Kidney epithelial cell (primary cell): Measurements from ENCODE around the gene OXSR1. TPM values are rescaled to one million over a fixed set of nuclear protein-coding genes. Genes with fewer than 3 reads are reported as not detected.

Experiments
- DNase-seq: peaks from one replicate; pipeline ENCODE4 v3.0.0-alpha.2; 2010; ENCODE audit warnings: low read depth
- H3K27me3 ChIP-seq: 2 replicates; pipeline ENCODE4 v1.6.0; 2011; ENCODE audit warnings: low read length; ENCODE audit not compliant: control insufficient read depth, insufficient read depth
- H3K36me3 ChIP-seq: 2 replicates; pipeline ENCODE4 v1.5.1; 2011; ENCODE audit warnings: low read length; ENCODE audit not compliant: control insufficient read depth, insufficient read depth
- H3K4me3 ChIP-seq: 2 replicates; pipeline ENCODE4 v1.5.1; 2011; ENCODE audit warnings: low read depth, mild to moderate bottlenecking, control low read depth, low read length
- total RNA-seq: library from RNA; depleted of rRNA; stranded (reverse); fragments of >200 nt; gene quantifications from 2 replicates; pipeline ENCODE4 v1.2.3, GENCODE V29; 2015
- TF ChIP-seq, protein P1 (sequence below): IDR thresholded peaks from 2 replicates; pipeline ENCODE4 v1.5.1; 2011; ENCODE audit warnings: mild to moderate bottlenecking, moderate library complexity, low read length, control low read depth, inconsistent platforms; ENCODE audit not compliant: insufficient read depth, poor library complexity, severe bottlenecking

Gene OXSR1
- total RNA-seq, 1 donor from 2014 or later, result 41.9 TPM

GRCh38 chr3:38121832-38122461 lies 43.4 kb upstream of the OXSR1 start:
- TF ChIP-seq, protein P1, sequence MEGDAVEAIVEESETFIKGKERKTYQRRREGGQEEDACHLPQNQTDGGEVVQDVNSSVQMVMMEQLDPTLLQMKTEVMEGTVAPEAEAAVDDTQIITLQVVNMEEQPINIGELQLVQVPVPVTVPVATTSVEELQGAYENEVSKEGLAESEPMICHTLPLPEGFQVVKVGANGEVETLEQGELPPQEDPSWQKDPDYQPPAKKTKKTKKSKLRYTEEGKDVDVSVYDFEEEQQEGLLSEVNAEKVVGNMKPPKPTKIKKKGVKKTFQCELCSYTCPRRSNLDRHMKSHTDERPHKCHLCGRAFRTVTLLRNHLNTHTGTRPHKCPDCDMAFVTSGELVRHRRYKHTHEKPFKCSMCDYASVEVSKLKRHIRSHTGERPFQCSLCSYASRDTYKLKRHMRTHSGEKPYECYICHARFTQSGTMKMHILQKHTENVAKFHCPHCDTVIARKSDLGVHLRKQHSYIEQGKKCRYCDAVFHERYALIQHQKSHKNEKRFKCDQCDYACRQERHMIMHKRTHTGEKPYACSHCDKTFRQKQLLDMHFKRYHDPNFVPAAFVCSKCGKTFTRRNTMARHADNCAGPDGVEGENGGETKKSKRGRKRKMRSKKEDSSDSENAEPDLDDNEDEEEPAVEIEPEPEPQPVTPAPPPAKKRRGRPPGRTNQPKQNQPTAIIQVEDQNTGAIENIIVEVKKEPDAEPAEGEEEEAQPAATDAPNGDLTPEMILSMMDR, result no peak
- H3K4me3 ChIP-seq, result no peak overlapping the region
- H3K27me3 ChIP-seq, result no peaks in the 10 kb centered on the region
- no peak for DNase-seq
- H3K36me3 ChIP-seq, result peaks cover 1% of the 10 kb centered on the region

GRCh38 chr3:38122712-38123290 lies 42.5 kb upstream of the OXSR1 start:
- H3K4me3 ChIP-seq, result no peak overlapping the region
- TF ChIP-seq, protein P1, result no peak
- DNase-seq, result no peak
- H3K27me3 ChIP-seq, result no peaks in the 10 kb centered on the region
- peaks cover 1% of the 10 kb centered on the region for H3K36me3 ChIP-seq

- no peak overlapping the region for H3K4me3 ChIP-seq
- H3K27me3 ChIP-seq, result no peaks in the 10 kb centered on the region
- TF ChIP-seq, protein P1, result no peak
- H3K36me3 ChIP-seq, result peaks cover 3% of the 10 kb centered on the region
- DNase-seq, result no peak
Measured at GRCh38 chr3:38124324-38125122, 40.8 kb upstream of the OXSR1 start.

GRCh38 chr3:38125305-38126120 lies 39.8 kb upstream of the OXSR1 start:
- TF ChIP-seq, protein P1, result no peak
- Histone ChIP-seq H3K27me3 (no peaks in the 10 kb centered on the region), H3K4me3 (no peak overlapping the region), H3K36me3 (peaks cover 3% of the 10 kb centered on the region)
- DNase-seq, result no peak

DNA sequence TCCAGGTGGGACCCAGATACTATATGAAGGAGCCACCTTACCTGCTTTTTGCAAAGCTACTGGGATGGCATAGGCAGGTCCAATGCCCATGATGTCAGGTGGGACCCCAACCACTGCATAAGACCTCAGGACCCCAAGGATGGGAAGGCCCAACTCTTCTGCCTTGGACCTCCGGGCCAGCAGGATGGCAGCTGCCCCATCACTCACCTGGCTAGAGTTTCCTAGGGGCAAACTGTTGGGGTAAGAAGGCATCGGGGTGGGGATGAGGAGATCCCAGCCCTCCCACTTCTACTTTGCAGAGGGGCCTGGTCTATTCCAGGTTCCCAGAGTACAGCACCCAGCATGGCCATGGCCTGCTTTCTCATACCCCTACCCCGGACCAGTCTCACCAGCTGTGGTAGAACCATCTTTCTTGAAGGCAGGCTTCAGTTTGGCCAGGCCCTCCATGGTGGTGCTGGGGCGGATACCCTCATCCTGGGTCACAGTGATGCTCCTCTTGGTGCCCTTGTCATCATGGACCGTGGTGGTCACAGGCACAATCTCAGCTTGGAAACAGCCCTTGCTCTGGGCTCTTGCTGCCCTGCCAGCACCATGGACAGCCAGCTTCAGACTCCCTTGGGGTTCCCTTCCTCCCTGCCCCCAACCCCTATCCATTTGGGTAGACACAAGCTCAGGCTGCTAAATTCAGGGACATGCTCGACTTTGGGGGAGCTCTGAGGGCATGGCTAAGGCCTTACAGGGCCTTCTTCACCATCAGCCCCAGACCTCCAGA lies 39.0 kb upstream of the OXSR1 start:
- TF ChIP-seq, protein P1, result no peak
- H3K4me3 ChIP-seq, result no peak overlapping the region
- DNase-seq, result no peak
- H3K36me3 ChIP-seq, result peaks cover 3% of the 10 kb centered on the region
- H3K27me3 ChIP-seq, result no peaks in the 10 kb centered on the region
